ENCODE results near the gene FHOD3.
A peak's percentile ranks its signal among the peaks of the same experiment; 100 is the strongest.

FHOD3 gene

GRCh38 chr18:36530676-36531405 lies 233.3 kb downstream of the FHOD3 start:
- Histone ChIP-seq H3K36me3 (no peaks in the 10 kb centered on the region), H3K4me2 (peak overlapping the region; percentile 44), H3K9ac (no peak overlapping the region), H3K27ac (no peak overlapping the region), H3K4me1 (peaks cover 39% of the 10 kb centered on the region), H4K20me1 (no peaks in the 10 kb centered on the region), H3K9me3 (no peaks in the 10 kb centered on the region), H3K27me3 (no peaks in the 10 kb centered on the region), H3K4me3 (no peak overlapping the region)
- no peak for TF ChIP-seq Cebpa-rat (IDR thresholded peaks at IDR 0.05)

- Histone ChIP-seq H3K27me3 (no peaks in the 10 kb centered on the region), H3K9me3 (no peaks in the 10 kb centered on the region), H4K20me1 (no peaks in the 10 kb centered on the region), H3K9ac (no peak overlapping the region), H3K4me2 (peak overlapping the region; percentile 44), H3K27ac (no peak overlapping the region), H3K4me1 (peaks cover 39% of the 10 kb centered on the region), H3K4me3 (no peak overlapping the region), H3K36me3 (no peaks in the 10 kb centered on the region)
- TF ChIP-seq Cebpa-rat (IDR thresholded peaks at IDR 0.05) = no peak
These were observed 234.1 kb downstream of the FHOD3 start for GRCh38 chr18:36531636-36532035.

GRCh38 chr18:36532394-36532793 lies 234.9 kb downstream of the FHOD3 start:
- H3K27me3 ChIP-seq = no peaks in the 10 kb centered on the region
- no peak for TF ChIP-seq Cebpa-rat (IDR thresholded peaks at IDR 0.05)
- no peak overlapping the region for H3K27ac ChIP-seq
- H3K4me3 ChIP-seq = no peak overlapping the region
- no peak overlapping the region for H3K4me2 ChIP-seq
- H3K4me1 ChIP-seq = peaks cover 39% of the 10 kb centered on the region
- H3K9ac ChIP-seq = no peak overlapping the region
- no peaks in the 10 kb centered on the region for H3K36me3 ChIP-seq
- no peaks in the 10 kb centered on the region for H4K20me1 ChIP-seq
- no peaks in the 10 kb centered on the region for H3K9me3 ChIP-seq

GRCh38 chr18:36532815-36533214 lies 235.3 kb downstream of the FHOD3 start:
- no peak for TF ChIP-seq Cebpa-rat (IDR thresholded peaks at IDR 0.05)
- no peaks in the 10 kb centered on the region for H3K27me3 ChIP-seq
- no peak overlapping the region for H3K9ac ChIP-seq
- no peaks in the 10 kb centered on the region for H3K36me3 ChIP-seq
- no peaks in the 10 kb centered on the region for H4K20me1 ChIP-seq
- no peak overlapping the region for H3K4me3 ChIP-seq
- H3K4me1 ChIP-seq = peaks cover 39% of the 10 kb centered on the region
- no peaks in the 10 kb centered on the region for H3K9me3 ChIP-seq
- no peak overlapping the region for H3K4me2 ChIP-seq
- H3K27ac ChIP-seq = no peak overlapping the region

GRCh38 chr18:36533446-36534153 lies 236.1 kb downstream of the FHOD3 start:
- no peak overlapping the region for H3K9ac ChIP-seq
- no peaks in the 10 kb centered on the region for H3K27me3 ChIP-seq
- no peak overlapping the region for H3K4me3 ChIP-seq
- TF ChIP-seq Cebpa-rat (IDR thresholded peaks at IDR 0.05) = no peak
- no peaks in the 10 kb centered on the region for H3K36me3 ChIP-seq
- H3K9me3 ChIP-seq = no peaks in the 10 kb centered on the region
- no peak overlapping the region for H3K27ac ChIP-seq
- H3K4me2 ChIP-seq = peak overlapping the region; percentile 52
- H3K4me1 ChIP-seq = peaks cover 39% of the 10 kb centered on the region
- H4K20me1 ChIP-seq = no peaks in the 10 kb centered on the region

- no peak overlapping the region for H3K9ac ChIP-seq
- no peak for TF ChIP-seq Cebpa-rat (IDR thresholded peaks at IDR 0.05)
- no peaks in the 10 kb centered on the region for H3K27me3 ChIP-seq
- H3K4me3 ChIP-seq = no peak overlapping the region
- H3K36me3 ChIP-seq = no peaks in the 10 kb centered on the region
- no peak overlapping the region for H3K27ac ChIP-seq
- H3K9me3 ChIP-seq = no peaks in the 10 kb centered on the region
- peak overlapping the region; percentile 52 for H3K4me2 ChIP-seq
- no peaks in the 10 kb centered on the region for H4K20me1 ChIP-seq
- peaks cover 39% of the 10 kb centered on the region for H3K4me1 ChIP-seq
These were observed 236.7 kb downstream of the FHOD3 start for GRCh38 chr18:36534154-36534688.

GRCh38 chr18:36535202-36535935 lies 237.9 kb downstream of the FHOD3 start:
- Histone ChIP-seq H3K4me1 (peaks cover 39% of the 10 kb centered on the region), H3K9ac (no peak overlapping the region), H3K9me3 (no peaks in the 10 kb centered on the region), H3K27ac (no peak overlapping the region), H3K27me3 (no peaks in the 10 kb centered on the region; the same call in 1 of the 2 replicates), H3K4me3 (no peak overlapping the region), H4K20me1 (no peaks in the 10 kb centered on the region), H3K36me3 (no peaks in the 10 kb centered on the region), H3K4me2 (peak overlapping the region; percentile 52; the same call in 1 of the 2 replicates)
- TF ChIP-seq Cebpa-rat (IDR thresholded peaks at IDR 0.05) = no peak

GRCh38 chr18:36536426-36536825 lies 238.9 kb downstream of the FHOD3 start:
- H3K27me3 ChIP-seq = no peaks in the 10 kb centered on the region; the same call in 1 of the 2 replicates

GRCh38 chr18:36537289-36537688 lies 239.8 kb downstream of the FHOD3 start:
- H3K9me3 ChIP-seq = no peaks in the 10 kb centered on the region
- H3K27me3 ChIP-seq = no peaks in the 10 kb centered on the region; the same call in 1 of the 2 replicates
- H3K4me2 ChIP-seq = no peak overlapping the region
- no peak overlapping the region for H3K4me3 ChIP-seq
- H3K4me1 ChIP-seq = peaks cover 24% of the 10 kb centered on the region
- no peak overlapping the region for H3K9ac ChIP-seq
- no peak for TF ChIP-seq Cebpa-rat (IDR thresholded peaks at IDR 0.05)
- H3K36me3 ChIP-seq = no peaks in the 10 kb centered on the region
- no peaks in the 10 kb centered on the region for H4K20me1 ChIP-seq
- H3K27ac ChIP-seq = no peak overlapping the region

More at GRCh38 chr18:36536426-36536825, 238.9 kb downstream of the FHOD3 start:
- Histone ChIP-seq H3K9ac (no peak overlapping the region), H4K20me1 (no peaks in the 10 kb centered on the region), H3K27ac (no peak overlapping the region), H3K4me3 (no peak overlapping the region), H3K36me3 (no peaks in the 10 kb centered on the region), H3K4me1 (peaks cover 29% of the 10 kb centered on the region), H3K4me2 (no peak overlapping the region), H3K9me3 (no peaks in the 10 kb centered on the region)
- TF ChIP-seq Cebpa-rat (IDR thresholded peaks at IDR 0.05) = no peak

Measured in BLaER1 (cell line).